ENCODE measurements around the gene KRT25.
A peak's percentile ranks its signal among the peaks of the same experiment; 100 is the strongest.

Gene KRT25

GRCh38 chr17:40730970-40731369 is 24.2 kb downstream of the KRT25 start:
- Histone ChIP-seq H3K4me3 (ENCODE audit: low read depth, low read length, poor library complexity, severe bottlenecking) (no peak overlapping the region), H3K27me3 (ENCODE audit: insufficient read depth, low read length) (no peaks in the 10 kb centered on the region), H3K36me3 (ENCODE audit: insufficient read depth, low read length) (no peaks in the 10 kb centered on the region), H3K4me2 (ENCODE audit: low read length) (no peak overlapping the region), H4K20me1 (ENCODE audit: insufficient read depth, low read length) (no peaks in the 10 kb centered on the region), H2AFZ (ENCODE audit: low read length) (no peak overlapping the region), H3K9ac (ENCODE audit: low read length) (no peak overlapping the region), H3F3A (ENCODE audit: insufficient read depth, low read length) (no peaks in the 10 kb centered on the region), H3K27ac (ENCODE audit: low read depth, low read length, poor library complexity, severe bottlenecking) (no peak overlapping the region), H3K4me1 (ENCODE audit: insufficient read depth, low read length, severe bottlenecking) (peaks cover 7% of the 10 kb centered on the region), H3K9me3 (ENCODE audit: low read length) (no peaks in the 10 kb centered on the region), H3K79me2 (ENCODE audit: insufficient read depth, low read length) (no peaks in the 10 kb centered on the region), H3K9me2 (ENCODE audit: low read depth, low read length) (no peaks in the 10 kb centered on the region)
- TF ChIP-seq CTCF (IDR thresholded peaks at IDR 0.05; ENCODE audit: low read length) (no peak), EZH2 (IDR thresholded peaks at IDR 0.05; ENCODE audit: borderline replicate concordance, low read length) (no peak)

GRCh38 chr17:40727447-40728231 is 27.5 kb downstream of the KRT25 start:
- H3K27me3 ChIP-seq (ENCODE audit: insufficient read depth, low read length) = no peaks in the 10 kb centered on the region; the same call in 1 of the 2 replicates
- no peak overlapping the region for H2AFZ ChIP-seq (ENCODE audit: low read length)
- H3K4me2 ChIP-seq (ENCODE audit: low read length) = no peak overlapping the region
- no peak overlapping the region for H3K4me3 ChIP-seq (ENCODE audit: low read depth, low read length, poor library complexity, severe bottlenecking)
- H3K4me1 ChIP-seq (ENCODE audit: insufficient read depth, low read length, severe bottlenecking) = peaks cover 7% of the 10 kb centered on the region
- no peaks in the 10 kb centered on the region for H3K9me2 ChIP-seq (ENCODE audit: low read depth, low read length)
- no peaks in the 10 kb centered on the region for H3K36me3 ChIP-seq (ENCODE audit: insufficient read depth, low read length)
- no peaks in the 10 kb centered on the region for H3K79me2 ChIP-seq (ENCODE audit: insufficient read depth, low read length)
- H3K9ac ChIP-seq (ENCODE audit: low read length) = no peak overlapping the region
- H3K27ac ChIP-seq (ENCODE audit: low read depth, low read length, poor library complexity, severe bottlenecking) = no peak overlapping the region
- no peaks in the 10 kb centered on the region for H4K20me1 ChIP-seq (ENCODE audit: insufficient read depth, low read length)
- TF ChIP-seq CTCF (IDR thresholded peaks at IDR 0.05; ENCODE audit: low read length) (no peak), EZH2 (IDR thresholded peaks at IDR 0.05; ENCODE audit: borderline replicate concordance, low read length) (no peak)
- no peaks in the 10 kb centered on the region for H3K9me3 ChIP-seq (ENCODE audit: low read length)
- H3F3A ChIP-seq (ENCODE audit: insufficient read depth, low read length) = no peaks in the 10 kb centered on the region

- Histone ChIP-seq H3K9me2 (ENCODE audit: low read depth, low read length) (no peaks in the 10 kb centered on the region), H3F3A (ENCODE audit: insufficient read depth, low read length) (no peaks in the 10 kb centered on the region), H3K27me3 (ENCODE audit: insufficient read depth, low read length) (no peaks in the 10 kb centered on the region; the same call in 1 of the 2 replicates), H3K4me2 (ENCODE audit: low read length) (no peak overlapping the region), H3K79me2 (ENCODE audit: insufficient read depth, low read length) (no peaks in the 10 kb centered on the region), H3K4me3 (ENCODE audit: low read depth, low read length, poor library complexity, severe bottlenecking) (no peak overlapping the region), H4K20me1 (ENCODE audit: insufficient read depth, low read length) (no peaks in the 10 kb centered on the region), H2AFZ (ENCODE audit: low read length) (no peak overlapping the region), H3K9ac (ENCODE audit: low read length) (no peak overlapping the region), H3K4me1 (ENCODE audit: insufficient read depth, low read length, severe bottlenecking) (peaks cover 7% of the 10 kb centered on the region), H3K27ac (ENCODE audit: low read depth, low read length, poor library complexity, severe bottlenecking) (no peak overlapping the region), H3K9me3 (ENCODE audit: low read length) (no peaks in the 10 kb centered on the region), H3K36me3 (ENCODE audit: insufficient read depth, low read length) (no peaks in the 10 kb centered on the region)
- no peak for TF ChIP-seq EZH2 (IDR thresholded peaks at IDR 0.05; ENCODE audit: borderline replicate concordance, low read length)
- peak; percentile 42 for TF ChIP-seq CTCF (IDR thresholded peaks at IDR 0.05; ENCODE audit: low read length)
These were observed 28.2 kb downstream of the KRT25 start for GRCh38 chr17:40726919-40727318.

Measured in OCI-LY1 (cell line).